ENCODE measurements around the gene PPP1R18. TPM values are rescaled to one million over a fixed set of nuclear protein-coding genes. Genes with fewer than 3 reads are reported as not detected.
A peak's percentile ranks its signal among the peaks of the same experiment; 100 is the strongest.

The PPP1R18 gene
- total RNA-seq, 2 experiments from 2014 or later, result 30.9 to 31.6 TPM

DNA sequence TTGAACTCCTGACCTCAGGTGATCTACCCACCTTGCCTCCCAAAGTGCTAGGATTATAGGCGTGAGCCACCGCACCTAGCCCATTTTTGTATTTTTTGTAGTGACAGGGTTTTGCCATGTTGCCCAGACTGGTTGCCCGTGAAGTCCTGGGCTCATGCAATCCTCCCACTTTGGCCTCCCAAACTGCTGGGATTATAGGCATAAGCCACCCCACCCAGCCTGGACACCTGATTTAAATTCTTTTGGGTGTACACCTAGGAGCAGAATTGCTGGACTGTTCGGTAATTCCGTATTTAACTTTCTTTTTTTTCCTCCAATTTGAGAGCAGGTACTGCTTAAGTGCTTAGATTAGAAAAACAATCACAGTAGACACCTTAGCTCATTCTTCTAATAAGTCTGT is 10.0 kb upstream of the PPP1R18 start:
- no peak overlapping the region for H3K4me3 Mint-ChIP-seq
- H3K27me3 Mint-ChIP-seq, result no peaks in the 10 kb centered on the region
- H3K36me3 Mint-ChIP-seq (ENCODE audit: low read depth), result peaks cover 10% of the 10 kb centered on the region
- no peak overlapping the region for H3K4me3 ChIP-seq (ENCODE audit: low read length)
- POLR2A ChIA-PET, result interaction anchor here (0.5 kb wide), 1 partner anchor 32 kb away, joined by 4 read pairs; no protein-coding TSS in a partner anchor
- TF ChIP-seq, protein P1, sequence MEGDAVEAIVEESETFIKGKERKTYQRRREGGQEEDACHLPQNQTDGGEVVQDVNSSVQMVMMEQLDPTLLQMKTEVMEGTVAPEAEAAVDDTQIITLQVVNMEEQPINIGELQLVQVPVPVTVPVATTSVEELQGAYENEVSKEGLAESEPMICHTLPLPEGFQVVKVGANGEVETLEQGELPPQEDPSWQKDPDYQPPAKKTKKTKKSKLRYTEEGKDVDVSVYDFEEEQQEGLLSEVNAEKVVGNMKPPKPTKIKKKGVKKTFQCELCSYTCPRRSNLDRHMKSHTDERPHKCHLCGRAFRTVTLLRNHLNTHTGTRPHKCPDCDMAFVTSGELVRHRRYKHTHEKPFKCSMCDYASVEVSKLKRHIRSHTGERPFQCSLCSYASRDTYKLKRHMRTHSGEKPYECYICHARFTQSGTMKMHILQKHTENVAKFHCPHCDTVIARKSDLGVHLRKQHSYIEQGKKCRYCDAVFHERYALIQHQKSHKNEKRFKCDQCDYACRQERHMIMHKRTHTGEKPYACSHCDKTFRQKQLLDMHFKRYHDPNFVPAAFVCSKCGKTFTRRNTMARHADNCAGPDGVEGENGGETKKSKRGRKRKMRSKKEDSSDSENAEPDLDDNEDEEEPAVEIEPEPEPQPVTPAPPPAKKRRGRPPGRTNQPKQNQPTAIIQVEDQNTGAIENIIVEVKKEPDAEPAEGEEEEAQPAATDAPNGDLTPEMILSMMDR (IDR thresholded peaks at IDR 0.05), result no peak
- DNase-seq (no peak), ATAC-seq (ENCODE audit: poor library complexity) (no peak)
- H3K9me3 ChIP-seq (ENCODE audit: control insufficient read depth in 1 of 2, insufficient read depth in 1 of 2, low read length in 2 of 2), result no peaks in the 10 kb centered on the region
- no peak overlapping the region for H3K27ac ChIP-seq (ENCODE audit: low read depth in 1 of 2, low read length in 2 of 2)
- H3K9me3 Mint-ChIP-seq, result no peaks in the 10 kb centered on the region
- intact Hi-C loops (cut with DNase I, micrococcal nuclease), result no loop called here
- H3K4me1 Mint-ChIP-seq (ENCODE audit: low read depth), result peaks cover 3% of the 10 kb centered on the region
- no peaks in the 10 kb centered on the region for H3K27me3 ChIP-seq (ENCODE audit: control insufficient read depth in 1 of 2, insufficient read depth in 2 of 2, low read length in 2 of 2)
- CTCF ChIA-PET, result no interaction called here
- H3K4me1 ChIP-seq (ENCODE audit: insufficient read depth, low read length), result peaks cover 3% of the 10 kb centered on the region
- H3K36me3 ChIP-seq (ENCODE audit: insufficient read depth, low read length), result peaks cover 4% of the 10 kb centered on the region
- H3K27ac Mint-ChIP-seq, result no peak overlapping the region

DNA sequence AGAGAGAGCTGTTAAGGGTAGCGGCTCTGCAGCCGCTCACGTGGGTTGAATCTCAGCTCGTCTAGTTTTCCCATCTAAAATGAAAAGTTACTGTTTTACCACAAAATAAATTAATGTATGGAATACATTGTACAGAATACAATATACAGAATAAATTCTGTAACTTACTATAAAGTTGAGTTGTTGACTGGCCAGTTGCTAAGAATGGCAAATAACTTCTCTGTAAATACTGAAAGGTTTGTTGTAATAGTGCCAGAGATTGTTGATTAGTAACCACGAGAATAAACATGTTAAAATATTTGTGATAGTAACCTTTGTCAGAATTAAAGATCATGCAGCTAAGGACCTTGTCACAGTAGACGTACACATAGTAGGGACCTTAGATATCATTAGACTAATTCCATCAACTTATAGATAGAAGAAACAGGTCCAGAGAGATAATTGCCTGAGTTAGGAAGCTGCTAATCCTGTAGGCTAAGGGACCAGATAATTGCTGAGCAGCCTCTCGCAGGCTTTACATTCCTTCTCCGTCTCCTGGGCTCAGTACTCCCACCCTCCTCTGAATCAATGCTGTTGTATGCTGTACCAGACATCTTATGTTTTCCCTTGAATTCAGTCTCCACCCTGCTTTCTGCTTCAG is 4.9 kb upstream of the PPP1R18 start:
- ATAC-seq (ENCODE audit: poor library complexity) (no peak), DNase-seq (no peak)
- H3K36me3 Mint-ChIP-seq (ENCODE audit: low read depth), result peaks cover 1% of the 10 kb centered on the region
- ChIA-PET POLR2A (interaction anchor here (0.6 to 5.2 kb wide), 7 partner anchors 10 to 76 kb away, joined by 3 to 44 read pairs (median 5); partner anchors contain the start of genes MDC1, MRPS18B and PPP1R10), CTCF (interaction anchor here (5.5 to 6.1 kb wide), 2 partner anchors 12 to 40 kb away, joined by 28 to 49 read pairs; no protein-coding TSS in a partner anchor)
- Histone ChIP-seq H3K4me1 (ENCODE audit: insufficient read depth, low read length) (peaks cover 43% of the 10 kb centered on the region), H3K27ac (ENCODE audit: low read depth in 1 of 2, low read length in 2 of 2) (peak overlapping the region in 1 of 2 donors; percentile 57), H3K27me3 (ENCODE audit: control insufficient read depth in 1 of 2, insufficient read depth in 2 of 2, low read length in 2 of 2) (no peaks in the 10 kb centered on the region), H3K4me3 (ENCODE audit: low read length) (peak overlapping the region; percentile 68), H3K9me3 (ENCODE audit: control insufficient read depth in 1 of 2, insufficient read depth in 1 of 2, low read length in 2 of 2) (no peaks in the 10 kb centered on the region), H3K36me3 (ENCODE audit: insufficient read depth, low read length) (no peaks in the 10 kb centered on the region)
- peak overlapping the region; percentile 94 for H3K27ac Mint-ChIP-seq
- intact Hi-C loops (cut with DNase I, micrococcal nuclease), result no loop called here
- peak overlapping the region; percentile 88 for H3K4me3 Mint-ChIP-seq
- H3K27me3 Mint-ChIP-seq, result no peaks in the 10 kb centered on the region
- peaks cover 42% of the 10 kb centered on the region for H3K4me1 Mint-ChIP-seq (ENCODE audit: low read depth)
- no peaks in the 10 kb centered on the region for H3K9me3 Mint-ChIP-seq
- TF ChIP-seq, protein P1 (IDR thresholded peaks at IDR 0.05), result no peak

DNA sequence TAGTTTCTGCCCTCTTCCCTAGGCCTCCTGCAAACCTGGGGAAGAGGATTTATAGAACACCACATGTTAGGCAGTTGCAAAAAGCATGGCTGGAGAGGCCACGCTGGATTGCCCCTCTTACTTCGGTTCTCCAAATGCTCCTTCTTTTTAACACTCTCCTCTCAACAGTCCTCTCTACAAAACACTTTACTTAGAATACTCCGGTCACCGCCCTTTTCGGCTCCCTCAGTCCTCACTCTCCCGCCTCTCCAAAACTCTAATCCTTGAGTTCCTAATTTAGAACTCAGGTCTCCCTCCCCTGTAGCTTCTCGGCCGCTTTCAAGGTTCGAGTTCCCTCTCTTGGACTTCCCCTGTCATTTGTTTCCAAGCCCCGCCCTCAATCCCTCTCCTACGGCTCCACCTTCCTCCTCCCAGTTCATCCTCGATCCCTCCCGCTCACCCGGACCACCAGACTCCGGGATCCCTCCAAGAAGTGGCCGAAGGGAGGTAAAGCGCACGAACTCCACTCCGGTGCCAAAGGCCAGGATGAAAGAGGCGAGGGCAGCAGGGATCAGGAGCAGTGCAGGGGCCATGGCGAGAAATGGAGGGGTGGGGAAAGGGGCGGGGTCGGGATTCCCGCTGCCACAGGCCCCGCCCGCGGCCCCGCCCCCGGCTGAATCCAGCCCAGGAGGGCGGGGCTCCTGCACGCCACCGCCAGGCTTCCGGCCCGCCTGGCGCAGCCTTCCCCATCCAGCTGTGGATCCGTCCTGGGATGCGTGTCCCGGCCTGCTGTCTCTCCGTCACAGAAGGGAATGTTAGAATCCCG is 4.2 kb upstream of the PPP1R18 start, which contains the start of gene NRM:
NRM (minus strand) TSS at position 582 of the 805 bp plus-strand sequence; CDS start at position 572, 10 bp downstream.
- Mint-ChIP-seq H3K27me3 (no peaks in the 10 kb centered on the region), H3K36me3 (ENCODE audit: low read depth) (peaks cover 9% of the 10 kb centered on the region), H3K4me3 (peak within 1 kb of the TSS; percentile 98), H3K9me3 (no peaks in the 10 kb centered on the region), H3K27ac (peak within 1 kb of the TSS; percentile 94), H3K4me1 (ENCODE audit: low read depth) (peaks cover 42% of the 10 kb centered on the region)
- Histone ChIP-seq H3K36me3 (ENCODE audit: insufficient read depth, low read length) (no peaks in the 10 kb centered on the region), H3K9me3 (ENCODE audit: control insufficient read depth in 1 of 2, insufficient read depth in 1 of 2, low read length in 2 of 2) (no peaks in the 10 kb centered on the region), H3K27ac (ENCODE audit: low read depth in 1 of 2, low read length in 2 of 2) (peak within 1 kb of the TSS; percentile 28 to 57), H3K27me3 (ENCODE audit: control insufficient read depth in 1 of 2, insufficient read depth in 2 of 2, low read length in 2 of 2) (no peaks in the 10 kb centered on the region), H3K4me3 (ENCODE audit: low read length) (peak within 1 kb of the TSS; percentile 68), H3K4me1 (ENCODE audit: insufficient read depth, low read length) (peaks cover 43% of the 10 kb centered on the region)
- CTCF ChIA-PET, result interaction anchor here (5.5 to 6.1 kb wide), 2 partner anchors 11 to 41 kb away, joined by 28 to 49 read pairs; no protein-coding TSS in a partner anchor
- intact Hi-C loops (cut with DNase I, micrococcal nuclease), result no loop called here
- TF ChIP-seq, protein P1 (IDR thresholded peaks at IDR 0.05), result no peak
- ATAC-seq (ENCODE audit: poor library complexity) (peak; percentile 22), DNase-seq (peak in 13 of 14 experiments; percentile 37 to 88 (median 68))
- POLR2A ChIA-PET, result interaction anchor here (0.6 to 5.2 kb wide), 9 partner anchors 10 to 76 kb away, joined by 3 to 44 read pairs (median 5); partner anchors contain the start of genes MDC1, MRPS18B, PPP1R10 and TUBB
